Brain microvascular endothelial cell (primary cell): ENCODE data around the gene FBXO42.

ENCODE experiments used
- DNase-seq: peaks from one replicate; pipeline ENCODE4 v3.0.0-alpha.2; 2020
- H3K27ac ChIP-seq: fragments of 250-450 bp; sonication (Bioruptor Pico); 2 replicates; pipeline ENCODE4 v1.5.1; 2020; ENCODE audit warnings: mild to moderate bottlenecking, moderate library complexity
- H3K27me3 ChIP-seq: fragments of 250-450 bp; sonication (Bioruptor Pico); replicated peaks from 2 replicates; pipeline ENCODE4 v1.5.1; 2020; ENCODE audit warnings: mild to moderate bottlenecking
- H3K36me3 ChIP-seq: fragments of 250-450 bp; sonication (Bioruptor Pico); replicated peaks from 2 replicates; pipeline ENCODE4 v1.5.1; 2020; ENCODE audit warnings: mild to moderate bottlenecking
- H3K4me3 ChIP-seq: 2 replicates; pipeline ENCODE4 v1.5.1; 2011; ENCODE audit warnings: low read depth, mild to moderate bottlenecking, control low read depth, low read length, moderate library complexity
- in situ Hi-C: cut with HindIII; loops from 2 replicates; pipeline ENCODE4 v1.10.0; 2017; ENCODE audit warnings: low sequenced_read_pairs, low pct_ligation_motif_present
- TF ChIP-seq, protein P1 (sequence below): IDR thresholded peaks from 2 replicates; pipeline ENCODE4 v1.5.1; 2011; ENCODE audit warnings: low read depth, mild to moderate bottlenecking, moderate library complexity, low read length, control low read depth, inconsistent platforms; ENCODE audit errors: missing control alignments

FBXO42 gene

DNA sequence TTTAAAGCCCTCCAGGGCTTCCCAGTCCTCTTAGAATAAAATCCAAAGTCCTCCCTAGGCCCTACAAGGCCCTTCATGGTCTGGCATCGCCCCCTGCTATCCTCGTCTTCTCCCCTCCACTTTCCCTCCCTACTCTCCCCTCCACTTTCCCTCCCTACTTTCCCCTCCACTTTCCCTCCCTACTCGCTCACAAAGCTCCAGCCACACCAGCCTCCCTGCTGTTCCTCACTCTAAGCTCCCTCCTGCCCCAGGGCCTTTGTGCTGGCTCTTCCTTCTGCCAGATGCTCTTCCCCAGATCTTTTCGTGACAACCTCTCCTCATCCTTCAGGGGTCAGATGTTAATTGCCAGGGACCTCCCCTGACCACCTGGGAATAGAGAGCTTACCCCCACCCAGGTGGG, 152.6 kb downstream of the FBXO42 start:
- Histone ChIP-seq H3K27ac (no peak overlapping the region), H3K27me3 (no peaks in the 10 kb centered on the region), H3K36me3 (no peaks in the 10 kb centered on the region), H3K4me3 (no peak overlapping the region)
- no peak for DNase-seq
- in situ Hi-C loops: no loop called here
- TF ChIP-seq, protein P1, sequence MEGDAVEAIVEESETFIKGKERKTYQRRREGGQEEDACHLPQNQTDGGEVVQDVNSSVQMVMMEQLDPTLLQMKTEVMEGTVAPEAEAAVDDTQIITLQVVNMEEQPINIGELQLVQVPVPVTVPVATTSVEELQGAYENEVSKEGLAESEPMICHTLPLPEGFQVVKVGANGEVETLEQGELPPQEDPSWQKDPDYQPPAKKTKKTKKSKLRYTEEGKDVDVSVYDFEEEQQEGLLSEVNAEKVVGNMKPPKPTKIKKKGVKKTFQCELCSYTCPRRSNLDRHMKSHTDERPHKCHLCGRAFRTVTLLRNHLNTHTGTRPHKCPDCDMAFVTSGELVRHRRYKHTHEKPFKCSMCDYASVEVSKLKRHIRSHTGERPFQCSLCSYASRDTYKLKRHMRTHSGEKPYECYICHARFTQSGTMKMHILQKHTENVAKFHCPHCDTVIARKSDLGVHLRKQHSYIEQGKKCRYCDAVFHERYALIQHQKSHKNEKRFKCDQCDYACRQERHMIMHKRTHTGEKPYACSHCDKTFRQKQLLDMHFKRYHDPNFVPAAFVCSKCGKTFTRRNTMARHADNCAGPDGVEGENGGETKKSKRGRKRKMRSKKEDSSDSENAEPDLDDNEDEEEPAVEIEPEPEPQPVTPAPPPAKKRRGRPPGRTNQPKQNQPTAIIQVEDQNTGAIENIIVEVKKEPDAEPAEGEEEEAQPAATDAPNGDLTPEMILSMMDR: no peak

DNA sequence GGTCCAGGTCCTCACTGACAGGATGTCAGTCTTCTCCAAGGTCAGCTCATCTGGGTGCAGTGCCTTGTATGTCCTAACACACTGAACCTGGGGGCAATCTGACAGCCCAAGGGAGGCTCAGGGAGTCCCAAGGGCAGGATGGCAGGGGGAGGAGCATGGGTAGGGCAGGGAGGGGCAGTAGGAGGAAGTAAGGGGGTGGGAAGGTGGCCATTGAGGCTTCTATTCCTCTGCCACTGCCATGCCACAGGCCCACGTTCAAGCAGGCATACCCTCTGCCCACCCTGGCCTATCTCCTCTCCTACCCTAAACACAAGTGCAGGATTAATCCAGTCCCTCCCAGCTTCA, 153.2 kb downstream of the FBXO42 start:
- no peak overlapping the region for H3K27ac ChIP-seq
- in situ Hi-C loops: no loop called here
- no peaks in the 10 kb centered on the region for H3K27me3 ChIP-seq
- no peak for DNase-seq
- TF ChIP-seq, protein P1: no peak
- no peaks in the 10 kb centered on the region for H3K36me3 ChIP-seq
- H3K4me3 ChIP-seq: no peak overlapping the region

DNA sequence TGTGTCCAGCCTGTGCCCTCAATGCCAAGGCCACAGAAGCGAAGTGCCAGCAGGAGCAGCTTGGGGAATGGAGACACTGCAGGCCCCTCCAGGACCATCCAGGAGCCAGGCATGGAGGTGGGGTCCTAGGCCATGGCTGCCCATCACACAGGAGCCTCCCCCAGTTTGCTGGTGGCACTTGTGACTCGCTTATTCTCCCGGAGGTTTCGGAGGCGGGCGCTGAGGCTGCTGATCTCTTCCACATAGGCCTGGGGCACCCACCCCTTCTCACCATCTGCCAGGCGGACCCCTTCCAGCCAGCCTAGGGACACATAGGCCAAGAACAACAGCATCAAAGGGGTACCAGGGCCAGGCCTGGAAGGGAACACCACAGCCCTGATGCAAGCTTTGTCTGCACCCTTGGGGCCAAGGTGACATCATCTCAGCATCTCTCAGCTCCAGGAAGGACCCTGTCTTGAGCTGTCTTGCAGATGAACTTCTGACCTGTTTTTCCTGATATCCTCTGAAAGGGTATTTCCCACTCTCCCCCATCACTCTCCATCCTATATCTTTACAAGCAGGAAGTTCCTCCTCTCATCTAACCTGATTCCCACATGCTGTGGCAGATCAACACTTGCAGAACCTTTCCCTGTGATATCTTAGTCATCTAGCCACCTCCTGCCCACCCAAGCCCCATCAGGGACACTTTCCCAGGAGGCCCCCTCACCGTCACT, 153.7 kb downstream of the FBXO42 start:
- Histone ChIP-seq H3K27me3 (no peaks in the 10 kb centered on the region), H3K27ac (no peak overlapping the region), H3K4me3 (no peak overlapping the region), H3K36me3 (no peaks in the 10 kb centered on the region)
- in situ Hi-C loops: no loop called here
- DNase-seq: no peak
- TF ChIP-seq, protein P1: no peak

DNA sequence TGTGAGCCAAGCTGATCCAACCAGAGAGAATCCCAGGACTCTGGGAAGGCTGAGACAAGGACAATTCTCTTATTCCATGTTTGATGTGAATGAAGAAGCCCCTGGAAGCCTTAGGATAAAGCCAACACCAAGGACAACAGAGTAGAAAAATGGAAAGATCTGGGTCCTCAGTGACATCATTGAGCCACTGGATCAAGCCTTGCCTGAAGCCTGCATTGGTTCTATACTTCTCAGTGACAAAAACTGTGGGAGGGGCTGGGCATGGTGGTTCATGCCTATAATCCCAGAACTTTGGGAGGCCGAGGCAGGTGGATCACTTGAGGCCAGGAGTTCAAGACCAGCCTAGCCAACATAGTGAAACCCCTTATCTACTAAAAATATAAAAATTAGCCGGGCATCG, 155.4 kb downstream of the FBXO42 start:
- H3K27ac ChIP-seq: no peak overlapping the region
- no peak for DNase-seq
- in situ Hi-C loops: no loop called here
- H3K4me3 ChIP-seq: no peak overlapping the region
- TF ChIP-seq, protein P1: no peak
- no peaks in the 10 kb centered on the region for H3K36me3 ChIP-seq
- no peaks in the 10 kb centered on the region for H3K27me3 ChIP-seq
